GM20431 (cell line): Measurements from ENCODE around the gene RNU2-63P.
"Not testable (repeated sequence)": the region's sequence is repeated elsewhere in the genome, so short reads cannot be mapped to it uniquely, and the experiment has no call there.

ENCODE experiments used
- in situ Hi-C: fragments of 300-500 bp; cut with MseI, MboI; formaldehyde crosslinking; loops from one replicate; pipeline ENCODE4 v1.15.0; 2020; ENCODE audit warnings: low sequenced_read_pairs; ENCODE audit not compliant: unreplicated experiment

RNU2-63P gene

GRCh38 chr2:88032070-88032702 is 15.8 kb upstream of the RNU2-63P start:
- in situ Hi-C loops, result no loop called here

GRCh38 chr2:88028931-88029330 is 12.6 kb upstream of the RNU2-63P start:
- in situ Hi-C loops, result no loop called here

DNA sequence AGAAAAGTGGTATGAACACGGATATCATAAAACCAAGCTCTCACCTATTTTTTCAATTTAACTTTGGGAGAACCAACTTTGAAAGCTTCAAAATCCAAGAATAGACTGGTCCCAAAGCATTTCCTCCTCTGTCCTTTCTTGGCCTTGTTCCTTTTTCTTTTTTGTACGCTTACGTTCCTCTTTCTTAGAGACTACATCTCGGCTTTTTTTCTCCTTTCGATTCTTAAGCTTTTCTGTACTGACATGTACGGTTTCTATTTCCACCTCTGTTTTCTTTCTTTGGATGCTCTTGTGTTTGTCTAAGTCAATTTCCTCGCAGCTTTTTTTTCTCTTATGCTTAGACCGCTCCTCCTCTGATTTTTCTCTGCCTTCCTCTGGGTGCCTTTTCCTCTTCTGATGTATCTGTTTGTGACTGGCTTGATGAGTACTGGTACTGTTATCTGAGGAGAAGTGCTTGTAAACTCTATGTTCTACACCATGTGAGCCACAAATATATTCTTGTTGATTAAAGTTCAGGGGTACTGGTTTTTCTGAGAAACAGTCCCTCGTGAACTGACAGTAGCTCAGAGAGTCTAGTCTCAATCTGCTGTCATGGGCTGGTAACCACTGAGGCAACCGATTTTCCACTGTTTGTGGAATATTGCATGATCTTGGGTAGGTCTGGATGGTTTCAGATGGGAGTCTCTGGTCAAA is 11.5 kb upstream of the RNU2-63P start:
- in situ Hi-C loops, result no loop called here

DNA sequence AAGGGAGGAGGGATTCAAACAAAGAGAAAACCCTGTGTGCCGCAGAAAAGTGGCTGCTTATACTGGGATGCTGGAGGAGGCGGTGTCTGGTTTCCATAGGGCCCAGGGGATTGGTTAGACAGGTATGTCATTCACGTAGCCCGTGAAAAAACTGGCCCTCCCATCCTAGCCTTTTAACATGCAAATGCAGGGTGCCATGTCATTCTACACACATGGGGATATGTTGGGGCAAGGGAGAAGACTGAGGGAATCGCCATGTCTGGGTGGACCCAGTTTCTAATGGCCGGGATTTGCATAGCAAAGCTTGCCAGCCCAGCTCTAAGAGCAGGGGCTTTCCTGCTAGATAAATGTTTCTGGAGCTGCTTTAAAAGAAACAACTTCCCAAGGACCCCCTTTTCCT is 8.2 kb upstream of the RNU2-63P start:
- in situ Hi-C loops, result no loop called here

GRCh38 chr2:88022669-88022921 is 6.2 kb upstream of the RNU2-63P start:
- in situ Hi-C loops, result no loop called here

- in situ Hi-C loops, result no loop called here
These were observed 3.6 kb upstream of the RNU2-63P start for GRCh38 chr2:88019985-88020384.

DNA sequence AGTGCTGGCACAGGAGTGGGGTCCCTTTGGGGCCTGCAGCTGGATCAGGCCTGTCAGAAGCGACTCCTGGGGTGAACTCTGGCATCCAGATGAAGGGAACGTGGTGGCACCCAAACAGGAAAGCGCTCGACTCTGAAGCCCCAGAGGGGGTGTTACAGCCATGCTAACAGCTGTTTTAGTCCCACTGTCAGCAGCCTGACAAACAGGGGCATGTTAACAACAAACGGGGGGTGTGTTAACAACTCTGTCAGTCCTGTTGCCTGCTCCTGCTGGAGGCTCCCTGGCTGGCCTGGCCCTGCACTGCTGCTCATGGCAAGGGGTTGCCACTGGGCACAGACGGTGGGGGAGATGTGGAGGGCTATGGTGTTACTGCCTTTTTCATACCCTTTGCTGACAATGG is 2.6 kb upstream of the RNU2-63P start:
- in situ Hi-C loops, result no loop called here

DNA sequence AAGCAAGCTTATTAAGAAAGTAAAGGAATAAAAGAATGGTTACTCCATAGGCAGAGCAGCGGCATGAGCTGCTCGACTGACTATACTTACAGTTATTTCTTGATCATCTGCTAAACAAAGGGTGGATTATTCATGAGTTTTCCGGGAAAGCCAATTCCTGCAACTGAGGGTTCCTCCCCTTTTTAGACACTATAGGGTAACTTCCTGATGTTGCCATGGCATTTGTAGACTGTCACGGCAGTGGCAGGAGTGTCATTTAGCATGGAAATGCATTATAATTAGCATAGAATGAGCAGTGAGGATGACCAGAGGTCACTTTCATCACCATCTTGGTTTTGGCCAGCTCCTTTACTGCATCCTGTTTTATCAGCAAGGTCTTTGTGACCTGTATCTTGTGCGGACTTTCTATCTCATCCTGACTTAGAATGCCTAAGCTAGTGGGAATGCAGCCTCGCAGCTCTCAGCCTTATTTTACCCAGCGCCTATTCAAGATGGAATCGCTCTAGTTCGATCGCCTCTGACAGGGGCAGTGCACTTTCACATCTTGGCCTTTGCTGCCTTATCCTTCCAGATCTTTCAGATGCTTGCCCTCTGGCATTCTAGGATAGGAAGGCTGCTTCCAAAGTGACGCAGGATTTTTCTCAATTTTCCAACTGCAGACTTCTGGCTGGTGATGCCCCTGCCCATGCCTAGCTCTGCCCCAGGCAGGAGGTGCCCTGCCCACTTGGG is 1.9 kb upstream of the RNU2-63P start:
- in situ Hi-C loops, result not testable (repeated sequence)

DNA sequence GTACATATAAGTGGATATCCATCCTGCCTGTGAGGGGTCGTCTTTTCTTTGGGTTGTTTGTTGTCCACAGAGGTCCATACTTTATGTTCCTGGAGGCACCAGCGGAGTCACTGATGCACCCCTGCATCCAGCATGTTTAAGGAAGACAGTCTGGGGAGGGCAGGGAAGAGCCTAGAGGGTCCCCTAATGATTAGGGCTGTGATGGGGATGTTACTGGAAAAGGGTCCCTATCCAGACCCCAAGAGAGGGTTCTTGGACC is 1.4 kb upstream of the RNU2-63P start:
- in situ Hi-C loops, result not testable (repeated sequence)

DNA sequence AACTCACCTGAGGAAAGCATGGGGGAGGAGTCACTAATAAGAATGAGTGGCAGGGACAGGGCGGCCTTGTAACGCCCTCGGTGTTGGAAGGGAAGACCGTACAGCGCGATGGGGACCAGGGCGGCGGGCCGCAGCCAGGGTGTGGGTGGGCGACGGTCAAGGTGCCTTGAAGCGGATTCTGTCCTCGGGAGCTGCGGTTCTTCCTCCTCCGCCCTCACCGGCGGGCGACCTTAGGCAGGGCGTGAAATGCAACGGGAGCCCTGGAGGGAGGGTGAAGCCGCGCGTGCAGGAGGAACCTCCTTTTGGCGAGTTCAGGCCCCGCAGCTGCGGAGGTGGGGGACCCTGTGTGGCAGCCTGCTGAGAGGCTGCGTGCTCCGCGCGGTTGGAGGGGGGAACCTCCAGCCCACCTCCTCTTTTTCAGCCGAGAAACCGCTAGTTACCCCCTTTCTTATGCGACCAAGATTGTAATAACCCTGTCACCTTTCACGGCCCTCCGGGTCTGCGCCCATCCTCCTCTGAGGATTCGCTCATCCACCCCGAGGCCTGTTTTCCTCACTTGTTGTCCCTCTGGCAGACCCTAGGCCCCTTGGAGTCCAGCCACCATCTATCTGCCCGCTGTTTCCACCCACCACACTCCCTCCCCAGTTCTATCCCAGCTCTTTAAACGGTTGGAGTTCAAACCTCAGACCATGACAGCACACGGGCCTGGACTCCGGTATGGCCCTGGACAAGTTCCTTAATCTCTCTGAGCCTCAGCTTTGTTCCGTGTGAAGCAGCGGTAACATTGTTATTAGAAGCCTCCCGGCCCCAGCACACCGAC is 823 bp upstream of the RNU2-63P start:
- in situ Hi-C loops, result no loop called here

GRCh38 chr2:88011011-88011410 is 5.3 kb downstream of the RNU2-63P start:
- in situ Hi-C loops, result no loop called here

GRCh38 chr2:88010136-88010535 is 6.2 kb downstream of the RNU2-63P start:
- in situ Hi-C loops, result no loop called here

GRCh38 chr2:88006912-88007439 is 9.4 kb downstream of the RNU2-63P start:
- in situ Hi-C loops, result no loop called here

GRCh38 chr2:88005776-88006175 is 10.6 kb downstream of the RNU2-63P start:
- in situ Hi-C loops, result no loop called here

- in situ Hi-C loops, result no loop called here
These were observed 13.1 kb downstream of the RNU2-63P start for GRCh38 chr2:88003074-88003755.

DNA sequence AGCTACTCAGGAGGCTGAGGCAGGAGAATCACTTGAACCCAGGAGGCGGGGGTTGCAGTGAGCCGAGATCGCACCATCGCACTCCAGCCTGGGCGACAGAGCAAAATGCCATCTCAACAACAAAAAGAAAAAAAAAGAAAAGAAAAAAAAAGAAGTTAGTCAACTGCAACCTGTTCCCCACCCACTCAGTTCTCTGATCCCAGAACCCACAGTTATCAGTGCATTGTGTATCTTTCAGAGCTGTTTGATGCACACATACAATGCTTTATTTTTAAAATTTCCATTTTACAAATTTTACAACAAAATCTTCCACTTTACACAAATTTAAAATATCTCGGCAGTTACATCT is 14.0 kb downstream of the RNU2-63P start:
- in situ Hi-C loops, result no loop called here

DNA sequence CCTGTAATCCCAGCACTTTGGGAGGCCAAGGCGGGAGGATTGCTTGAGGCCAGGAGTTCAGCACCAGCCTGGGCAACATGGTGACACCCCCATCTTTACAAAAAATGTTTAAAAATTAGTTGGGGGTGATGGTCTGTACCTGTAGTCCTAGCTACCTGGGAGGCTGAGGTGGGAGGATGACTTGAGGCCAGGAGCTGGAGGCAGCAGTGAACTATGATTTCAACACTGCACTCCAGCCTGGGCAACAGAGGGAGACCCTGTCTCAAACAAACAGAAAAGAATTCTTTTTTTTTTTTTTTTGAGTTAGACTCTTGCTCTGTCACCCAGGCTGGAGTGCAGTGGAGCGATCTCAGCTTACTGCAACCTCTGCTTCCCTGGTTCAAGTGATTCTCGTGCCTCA is 15.9 kb downstream of the RNU2-63P start:
- in situ Hi-C loops, result not testable (repeated sequence)

DNA sequence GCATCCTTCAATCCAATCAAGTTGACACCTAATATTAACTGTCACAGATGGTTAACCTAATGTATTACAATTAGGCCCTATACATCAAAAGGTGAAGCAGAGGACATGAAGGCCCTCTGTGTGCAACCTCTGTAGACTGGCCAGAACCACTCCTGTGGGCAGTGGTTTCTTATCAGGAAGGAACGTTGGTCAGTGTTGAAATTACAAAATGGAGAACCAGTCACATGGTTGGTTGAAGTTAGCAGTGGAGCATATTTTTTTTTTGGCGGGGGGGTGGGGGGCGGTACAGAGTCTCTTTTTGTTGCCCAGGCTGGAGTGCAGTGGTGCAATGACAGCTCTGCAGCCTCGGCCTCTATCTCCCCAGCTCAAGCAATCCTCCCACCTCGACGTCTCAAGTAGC is 19.8 kb downstream of the RNU2-63P start:
- in situ Hi-C loops, result no loop called here

- in situ Hi-C loops, result no loop called here
These were observed 20.6 kb downstream of the RNU2-63P start for GRCh38 chr2:87995756-87996155.

GRCh38 chr2:87994304-87994850 is 22.0 kb downstream of the RNU2-63P start:
- in situ Hi-C loops, result not testable (repeated sequence)
